ENCODE results near the gene DPPA5.
A peak's percentile ranks its signal among the peaks of the same experiment; 100 is the strongest.
"Not testable (repeated sequence)": the region's sequence is repeated elsewhere in the genome, so short reads cannot be mapped to it uniquely, and the experiment has no call there.

Gene DPPA5

GRCh38 chr6:73364121-73364520 is 10.0 kb upstream of the DPPA5 start:
- no peak for DNase-seq (ENCODE audit: low read depth in 2 of 2)

- DNase-seq (ENCODE audit: low read depth in 2 of 2) = no peak
These were observed 9.4 kb upstream of the DPPA5 start for GRCh38 chr6:73363537-73363875.

- no peak for DNase-seq (ENCODE audit: low read depth in 2 of 2)
These were observed 8.9 kb upstream of the DPPA5 start for GRCh38 chr6:73362869-73363536.

GRCh38 chr6:73362358-73362757 is 8.3 kb upstream of the DPPA5 start, which contains the start of gene KHDC3L:
Gene KHDC3L, plus strand, starts transcription at chr6:73362658. Its CDS starts 72 bp downstream, at chr6:73362730.
- DNase-seq (ENCODE audit: low read depth in 2 of 2) = no peak

GRCh38 chr6:73349311-73349710 is 4.8 kb downstream of the DPPA5 start:
- no peak for DNase-seq (ENCODE audit: low read depth in 2 of 2)

GRCh38 chr6:73348550-73349204 is 5.4 kb downstream of the DPPA5 start:
- no peak for DNase-seq (ENCODE audit: low read depth in 2 of 2)

GRCh38 chr6:73343164-73343563 is 10.9 kb downstream of the DPPA5 start:
- DNase-seq (ENCODE audit: low read depth in 2 of 2) = no peak

GRCh38 chr6:73342174-73342573 is 11.9 kb downstream of the DPPA5 start:
- no peak for DNase-seq (ENCODE audit: low read depth in 2 of 2)

- DNase-seq (ENCODE audit: low read depth in 2 of 2) = no peak
These were observed 12.7 kb downstream of the DPPA5 start for GRCh38 chr6:73341335-73341734.

- DNase-seq (ENCODE audit: low read depth in 2 of 2) = no peak
These were observed 14.0 kb downstream of the DPPA5 start for GRCh38 chr6:73340048-73340447.

GRCh38 chr6:73339340-73339739 is 14.7 kb downstream of the DPPA5 start:
- no peak for DNase-seq (ENCODE audit: low read depth in 2 of 2)

- DNase-seq (ENCODE audit: low read depth in 2 of 2) = no peak
These were observed 24.9 kb downstream of the DPPA5 start for GRCh38 chr6:73329201-73329600.

GRCh38 chr6:73328790-73329189 is 25.3 kb downstream of the DPPA5 start:
- DNase-seq (ENCODE audit: low read depth in 2 of 2) = no peak

- no peak for DNase-seq (ENCODE audit: low read depth in 2 of 2)
These were observed 28.4 kb downstream of the DPPA5 start for GRCh38 chr6:73325656-73326055.

GRCh38 chr6:73323323-73323722 is 30.8 kb downstream of the DPPA5 start:
- DNase-seq (ENCODE audit: low read depth in 2 of 2) = no peak

- DNase-seq (ENCODE audit: low read depth in 2 of 2) = no peak
These were observed 39.2 kb downstream of the DPPA5 start for GRCh38 chr6:73314577-73315492.

- DNase-seq (ENCODE audit: low read depth in 2 of 2) = not testable (repeated sequence)
These were observed 43.6 kb downstream of the DPPA5 start for GRCh38 chr6:73310503-73310845.

GRCh38 chr6:73309785-73310502 is 44.1 kb downstream of the DPPA5 start:
- peak; percentile 22 to 24 for DNase-seq (ENCODE audit: low read depth in 2 of 2)

GRCh38 chr6:73309535-73309784 is 44.6 kb downstream of the DPPA5 start:
- no peak for DNase-seq (ENCODE audit: low read depth in 2 of 2)

- DNase-seq (ENCODE audit: low read depth in 2 of 2) = no peak
These were observed 45.2 kb downstream of the DPPA5 start for GRCh38 chr6:73308712-73309534.

- DNase-seq (ENCODE audit: low read depth in 2 of 2) = not testable (repeated sequence)
These were observed 50.3 kb downstream of the DPPA5 start for GRCh38 chr6:73303773-73304172.
